GM19351 (cell line): ENCODE measurements around the gene CENATAC.
"Not testable (repeated sequence)": the region's sequence is repeated elsewhere in the genome, so short reads cannot be mapped to it uniquely, and the experiment has no call there.

ENCODE experiments used
- ATAC-seq: cut with Tn5 transposase; IDR thresholded peaks from one replicate; pipeline ENCODE4 v1.9.1; 2021; ENCODE audit warnings: mild to moderate bottlenecking, moderate library complexity; ENCODE audit not compliant: unreplicated experiment

Gene CENATAC

DNA sequence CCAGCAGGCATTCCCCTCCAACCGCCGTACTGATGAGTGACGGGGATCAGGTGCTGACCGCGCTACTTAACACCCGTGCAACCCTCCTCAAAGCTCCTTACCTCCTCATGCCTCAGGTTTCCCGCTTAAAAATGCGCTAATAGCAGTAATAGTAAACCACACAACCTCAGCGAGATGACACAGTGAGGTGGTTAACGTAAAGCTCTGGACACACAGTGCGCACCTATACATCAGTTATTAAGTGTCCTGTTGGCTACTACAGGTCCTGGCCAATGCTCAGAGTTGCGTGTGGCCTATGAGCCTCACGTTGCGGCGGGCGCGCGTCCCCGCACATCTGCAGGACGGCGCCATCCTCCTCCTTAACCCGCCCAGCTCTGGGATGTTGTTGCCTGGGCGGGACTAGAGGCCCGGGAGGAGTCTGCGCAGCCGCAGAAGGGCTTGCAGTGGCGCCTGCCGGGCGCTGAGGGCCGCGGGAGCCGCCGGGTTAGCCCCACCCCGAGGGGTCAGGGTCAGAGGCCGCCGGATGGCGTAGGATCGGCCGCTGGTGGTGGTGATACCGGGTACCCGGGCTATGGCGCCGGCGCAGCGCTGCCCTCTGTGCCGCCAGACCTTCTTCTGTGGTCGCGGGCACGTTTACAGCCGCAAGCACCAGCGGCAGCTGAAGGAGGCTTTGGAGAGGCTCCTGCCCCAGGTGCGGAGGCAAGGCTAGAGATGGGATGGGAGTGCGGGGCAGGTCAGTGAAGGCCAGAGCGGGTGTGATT is at the start of gene CENATAC:
CENATAC (plus strand) TSS at position 512 of the 761 bp plus-strand sequence; CDS start at position 572, 60 bp downstream.
- ATAC-seq: peak; percentile 87

- ATAC-seq: no peak
Measured at GRCh38 chr11:118953265-118953664, 44.7 kb upstream of the CENATAC start.

DNA sequence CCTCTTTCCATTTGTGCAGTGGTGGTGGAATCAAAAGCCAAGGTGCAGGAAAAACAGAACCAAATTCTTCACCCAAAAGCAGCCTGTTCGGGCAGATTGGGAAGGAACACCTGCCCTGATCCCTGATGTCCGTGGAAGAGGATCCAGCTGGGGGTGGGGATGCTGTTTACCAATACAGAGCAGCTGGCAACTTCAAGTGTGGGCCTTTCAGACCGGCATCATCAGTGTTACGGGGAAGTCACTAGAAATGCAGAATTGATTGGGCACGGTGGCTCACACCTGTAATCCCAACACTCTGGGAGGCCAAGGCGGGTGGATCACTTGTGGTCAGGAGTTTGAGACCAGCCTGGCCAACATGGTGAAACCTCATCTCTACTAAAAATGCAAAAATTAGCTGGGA is 44.0 kb upstream of the CENATAC start:
- ATAC-seq: not testable (repeated sequence)

DNA sequence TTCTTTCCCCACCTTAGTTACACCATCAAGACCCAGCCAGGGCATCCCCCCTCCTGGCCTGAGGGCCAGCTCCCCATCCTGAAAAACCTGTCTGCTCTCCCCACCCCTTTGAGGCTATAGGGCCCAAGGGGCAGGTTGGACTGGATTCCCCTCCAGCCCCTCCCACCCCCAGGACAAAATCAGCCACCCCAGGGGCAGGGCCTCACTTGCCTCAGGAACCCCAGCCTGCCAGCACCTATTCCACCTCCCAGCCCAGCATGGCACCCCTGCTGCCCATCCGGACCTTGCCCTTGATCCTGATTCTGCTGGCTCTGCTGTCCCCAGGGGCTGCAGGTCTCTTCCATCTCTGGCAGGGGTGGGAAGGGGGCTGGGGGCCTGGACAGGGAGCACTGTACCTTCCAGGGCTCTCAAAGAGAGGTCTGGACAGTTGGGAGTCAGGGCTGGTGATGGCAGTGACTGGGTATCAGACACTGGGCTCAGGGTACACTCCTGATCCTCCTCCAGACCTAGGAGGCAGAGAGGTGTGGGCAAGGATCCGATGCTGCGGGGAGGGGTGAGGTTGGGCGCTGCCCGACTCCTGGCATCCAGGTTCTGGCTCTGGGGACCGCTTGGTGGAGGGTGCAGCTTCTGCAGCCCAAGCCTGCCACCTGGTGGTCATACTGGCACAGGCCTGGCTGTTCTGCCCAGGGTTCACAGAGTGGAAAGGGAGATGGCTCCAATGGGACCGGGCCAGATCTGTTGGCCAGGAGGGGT is 41.7 kb upstream of the CENATAC start, which contains the start of gene UPK2:
UPK2 (plus strand) TSS at position 205 of the 753 bp plus-strand sequence; CDS start at position 258, 53 bp downstream.
- ATAC-seq: peak; percentile 75

DNA sequence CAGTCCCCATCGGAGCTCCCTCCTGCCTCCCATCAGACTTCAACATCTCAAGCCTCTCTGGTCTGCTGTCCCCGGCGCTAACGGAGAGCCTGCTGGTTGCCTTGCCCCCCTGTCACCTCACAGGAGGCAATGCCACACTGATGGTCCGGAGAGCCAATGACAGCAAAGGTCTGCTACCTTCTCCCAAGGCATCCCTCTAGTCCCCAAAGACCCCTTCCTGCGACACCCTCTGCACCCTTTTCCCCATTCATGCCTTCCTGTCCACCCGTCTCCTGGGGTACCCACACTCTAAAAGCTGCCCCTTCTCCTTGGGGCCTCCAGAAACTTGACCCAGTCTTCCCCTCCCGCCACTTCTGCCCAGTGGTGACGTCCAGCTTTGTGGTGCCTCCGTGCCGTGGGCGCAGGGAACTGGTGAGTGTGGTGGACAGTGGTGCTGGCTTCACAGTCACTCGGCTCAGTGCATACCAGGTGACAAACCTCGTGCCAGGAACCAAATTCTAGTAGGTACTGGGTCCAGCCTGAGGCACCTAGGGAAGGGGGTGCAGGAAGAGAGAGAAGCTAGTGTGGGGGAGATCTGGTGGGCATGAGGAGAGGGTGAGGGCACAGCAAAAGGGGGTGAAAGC is 41.0 kb upstream of the CENATAC start:
- ATAC-seq: no peak

- no peak for ATAC-seq
Measured at GRCh38 chr11:118957549-118957948, 40.4 kb upstream of the CENATAC start.

GRCh38 chr11:118957968-118958367 is 40.0 kb upstream of the CENATAC start:
- no peak for ATAC-seq

GRCh38 chr11:118958577-118958976 is 39.4 kb upstream of the CENATAC start:
- no peak for ATAC-seq

GRCh38 chr11:118961189-118961588 is 36.7 kb upstream of the CENATAC start:
- no peak for ATAC-seq

GRCh38 chr11:118961591-118961990 is 36.3 kb upstream of the CENATAC start:
- ATAC-seq: no peak

DNA sequence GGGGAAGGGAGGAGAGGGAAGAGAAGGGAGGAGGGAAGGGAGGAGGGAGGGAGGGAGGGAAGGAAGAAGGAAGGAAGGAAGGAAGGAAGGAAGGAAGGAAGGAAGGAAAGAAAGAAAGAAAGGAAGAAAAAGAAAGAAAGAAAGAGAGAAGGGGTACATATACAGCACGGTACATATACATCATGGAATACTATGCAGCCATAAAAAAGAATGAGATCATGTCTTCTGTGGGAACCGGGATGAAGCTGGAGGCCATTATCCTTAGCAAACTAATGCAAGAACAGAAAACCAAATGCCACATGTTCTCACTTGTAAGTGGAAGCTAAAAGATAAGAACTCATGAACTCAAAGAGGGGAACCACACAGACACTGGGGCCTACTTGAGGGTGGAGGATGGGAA is 28.4 kb upstream of the CENATAC start:
- ATAC-seq: not testable (repeated sequence)

GRCh38 chr11:118971646-118972045 is 26.3 kb upstream of the CENATAC start, which contains the start of gene FOXR1:
TSS of gene FOXR1 (plus strand) at chr11:118971761. CDS start at chr11:118971932, 171 bp downstream.
- no peak for ATAC-seq

DNA sequence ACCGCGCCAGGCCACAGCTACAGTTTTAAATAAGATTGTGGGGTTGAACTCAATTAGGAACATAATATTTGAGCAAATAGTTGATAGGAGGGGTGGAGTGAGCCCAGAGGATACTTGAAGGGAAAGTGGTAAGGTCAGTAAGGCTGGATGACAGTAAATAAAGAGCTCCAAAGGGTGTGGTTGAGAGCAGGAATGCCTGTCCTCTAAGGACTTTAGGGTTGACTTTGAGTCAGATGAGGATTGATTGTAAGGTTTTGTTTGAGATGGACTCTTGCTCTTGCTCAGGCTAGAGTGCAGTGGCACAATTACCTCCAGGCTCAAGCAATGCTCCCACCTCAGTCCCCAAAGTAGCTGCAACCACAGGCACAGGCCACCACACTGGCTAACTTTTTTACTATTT is 24.0 kb upstream of the CENATAC start:
- ATAC-seq: no peak

- no peak for ATAC-seq
Measured at GRCh38 chr11:118975771-118976709, 21.9 kb upstream of the CENATAC start.

DNA sequence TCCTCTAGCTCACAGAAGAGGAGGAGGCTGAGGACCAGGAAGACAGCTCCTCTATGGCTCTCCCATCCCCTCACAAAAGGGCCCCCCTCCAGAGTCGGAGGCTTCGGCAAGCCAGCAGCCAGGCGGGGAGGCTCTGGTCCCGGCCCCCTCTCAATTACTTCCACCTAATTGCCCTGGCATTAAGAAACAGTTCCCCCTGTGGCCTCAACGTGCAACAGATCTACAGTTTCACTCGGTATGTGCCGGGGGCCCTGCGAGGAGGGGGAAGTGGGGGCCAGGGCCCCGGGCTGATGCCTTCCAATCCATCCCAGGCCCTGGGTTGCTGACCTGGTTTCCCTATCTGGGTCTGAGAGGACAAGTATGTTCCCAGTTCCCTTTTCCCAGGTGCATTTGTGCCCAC is 18.5 kb upstream of the CENATAC start:
- ATAC-seq: no peak

DNA sequence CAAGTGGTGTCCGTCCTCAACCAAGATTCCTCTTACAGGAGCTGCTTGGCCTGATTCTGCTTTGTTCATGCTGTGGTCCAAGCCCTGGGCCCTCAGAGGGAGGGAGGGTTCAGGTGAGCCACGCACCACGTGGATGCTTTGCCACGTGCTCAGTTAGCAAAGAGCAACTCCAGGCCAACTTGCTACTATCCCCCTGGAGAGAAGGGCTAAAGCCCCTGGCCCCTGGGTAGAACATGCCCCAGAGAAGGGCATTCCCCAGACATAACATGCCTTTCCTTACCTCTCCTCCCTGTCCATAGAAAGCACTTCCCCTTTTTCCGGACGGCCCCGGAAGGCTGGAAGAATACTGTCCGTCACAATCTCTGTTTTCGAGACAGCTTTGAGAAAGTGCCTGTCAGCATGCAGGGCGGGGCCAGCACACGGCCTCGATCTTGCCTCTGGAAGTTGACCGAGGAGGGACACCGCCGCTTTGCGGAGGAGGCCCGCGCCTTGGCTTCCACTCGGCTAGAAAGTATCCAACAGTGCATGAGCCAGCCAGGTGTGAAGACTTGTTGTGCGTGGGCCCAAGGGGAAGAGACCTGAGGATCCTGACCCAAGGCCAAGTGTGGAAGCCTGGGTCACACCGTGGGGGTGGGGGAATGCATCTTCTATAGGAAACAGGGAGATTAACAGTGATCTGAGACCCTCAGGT is 17.6 kb upstream of the CENATAC start:
- ATAC-seq: no peak

GRCh38 chr11:118984337-118984736 is 13.6 kb upstream of the CENATAC start:
- not testable (repeated sequence) for ATAC-seq

DNA sequence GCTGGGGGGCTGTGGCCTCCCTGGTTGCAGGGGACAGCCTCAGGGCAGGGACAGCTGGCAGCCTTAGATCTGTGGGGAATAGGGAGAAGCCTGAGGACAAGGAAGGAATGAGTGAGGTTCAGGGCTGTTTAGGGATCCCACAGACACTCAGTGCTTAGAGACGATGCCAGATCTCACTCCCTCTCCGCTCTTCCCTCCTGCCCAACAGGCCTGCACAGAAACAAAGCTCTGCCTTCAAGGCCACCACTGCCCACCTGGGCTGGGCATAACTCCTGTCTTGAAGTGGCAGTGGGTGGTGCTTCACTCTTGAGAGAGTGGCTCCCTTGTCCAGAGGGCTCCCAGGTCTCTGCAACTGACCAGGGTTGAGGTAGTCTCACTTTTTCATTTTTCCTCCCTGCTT is 13.1 kb upstream of the CENATAC start:
- no peak for ATAC-seq

- ATAC-seq: no peak
Measured at GRCh38 chr11:118988280-118988679, 9.7 kb upstream of the CENATAC start.
